CD4-positive, alpha-beta T cell treated with Interleukin-15 for 4 hours (primary cell): ENCODE data around the gene ANTXR1.

Experiments
- DNase-seq: peaks from one replicate; pipeline ENCODE4 v3.0.0-alpha.2; 2020; ENCODE audit warnings: low spot score

Gene ANTXR1

GRCh38 chr2:69073928-69074570, 61.1 kb downstream of the ANTXR1 start:
- no peak for DNase-seq

- DNase-seq = no peak
Observed at GRCh38 chr2:69074918-69075317, 61.9 kb downstream of the ANTXR1 start.

- DNase-seq = no peak
Observed at GRCh38 chr2:69075486-69075885, 62.5 kb downstream of the ANTXR1 start.

- DNase-seq = no peak
Observed at GRCh38 chr2:69076601-69077000, 63.6 kb downstream of the ANTXR1 start.

- no peak for DNase-seq
Observed at GRCh38 chr2:69077252-69077950, 64.4 kb downstream of the ANTXR1 start.

DNA sequence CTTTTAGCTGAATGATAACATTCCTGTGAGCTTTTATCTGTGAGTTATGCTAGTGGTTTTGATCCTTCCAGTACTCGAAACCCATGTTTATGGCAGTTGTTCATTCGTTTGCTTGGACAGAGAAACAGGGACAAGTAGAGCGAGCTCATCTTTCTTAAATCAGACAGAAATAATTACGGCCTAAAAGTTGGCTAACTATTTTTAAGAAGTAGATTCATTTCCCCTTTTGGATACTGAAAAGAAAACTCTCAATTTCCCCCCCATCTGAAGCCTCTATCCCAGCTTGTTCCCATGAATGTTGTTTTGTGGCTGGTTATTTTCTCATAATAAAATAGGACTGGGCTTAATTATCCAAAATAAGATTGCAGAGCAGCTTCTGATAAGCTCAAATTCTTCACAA, 67.1 kb downstream of the ANTXR1 start:
- DNase-seq = no peak

DNA sequence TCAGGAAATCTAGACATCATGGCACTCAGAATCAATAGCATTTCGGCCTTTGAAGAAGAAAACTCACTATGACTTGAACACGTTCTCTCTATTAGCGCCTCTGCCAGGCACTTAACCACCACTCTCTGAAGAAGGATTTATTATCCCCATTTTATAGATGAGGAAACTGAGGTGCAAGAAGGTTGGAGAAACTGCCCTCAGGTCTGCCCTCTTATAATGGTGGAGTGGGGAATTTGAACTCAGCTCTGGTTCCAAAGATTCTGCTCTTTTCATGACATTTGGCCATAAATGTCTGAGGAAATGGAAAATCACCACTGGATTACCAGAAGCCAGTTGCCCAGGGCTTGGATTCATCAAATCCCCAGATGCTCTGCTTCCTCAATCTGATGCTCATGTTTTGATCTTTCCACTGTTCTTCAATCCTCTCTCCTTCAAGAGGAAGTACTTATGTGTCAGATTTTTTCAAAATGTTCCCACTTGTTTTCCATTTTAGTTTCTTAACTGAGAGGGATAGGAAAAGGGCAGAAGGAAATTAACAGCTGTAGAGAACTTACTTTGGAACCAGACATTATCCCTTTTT, 68.1 kb downstream of the ANTXR1 start:
- no peak for DNase-seq

DNA sequence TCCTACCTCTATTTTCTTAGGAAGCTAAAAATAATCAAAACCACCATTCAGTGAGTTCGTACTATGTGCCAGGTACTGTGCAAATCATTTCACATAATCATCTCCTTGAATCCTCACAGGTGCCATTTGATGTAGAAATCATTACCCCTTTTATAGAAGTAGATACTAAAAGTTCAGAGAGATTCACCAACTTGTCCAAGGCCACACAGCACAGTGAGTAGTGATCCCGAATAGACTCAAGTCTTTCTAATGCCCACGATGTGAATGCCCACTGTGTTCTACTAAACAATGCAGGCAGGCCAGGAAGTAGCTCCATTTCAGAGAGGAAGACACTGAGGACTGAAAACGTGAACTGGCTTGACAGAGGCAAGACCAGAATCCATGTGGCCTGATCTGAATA, 68.8 kb downstream of the ANTXR1 start:
- no peak for DNase-seq

DNA sequence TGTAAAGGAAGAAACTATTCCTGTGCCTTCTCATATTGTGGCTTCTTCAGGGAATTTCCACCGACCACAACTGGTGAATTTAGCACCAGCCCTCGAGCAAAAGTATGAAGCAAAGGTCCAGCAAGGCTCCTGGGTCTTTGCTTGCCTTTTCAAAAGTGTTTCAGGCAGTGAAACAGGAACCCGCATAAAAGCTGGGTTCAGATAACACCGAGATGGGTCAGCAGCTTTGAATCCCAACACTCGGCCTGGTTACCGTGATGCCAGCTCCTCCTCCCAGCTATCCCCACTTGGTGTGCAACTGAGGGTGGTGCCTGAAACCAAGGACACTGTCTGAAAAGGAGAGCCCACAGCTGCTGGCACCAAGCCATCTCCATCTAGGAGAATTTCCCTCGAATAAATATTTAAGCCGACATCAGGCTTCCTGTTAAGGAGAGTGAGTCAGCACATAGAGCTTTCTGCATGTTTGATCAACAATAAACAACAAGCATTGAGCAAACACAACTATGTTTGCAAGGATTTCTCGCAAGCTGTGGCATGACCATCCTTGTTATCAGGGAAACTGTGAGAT, 69.5 kb downstream of the ANTXR1 start:
- DNase-seq = no peak

DNA sequence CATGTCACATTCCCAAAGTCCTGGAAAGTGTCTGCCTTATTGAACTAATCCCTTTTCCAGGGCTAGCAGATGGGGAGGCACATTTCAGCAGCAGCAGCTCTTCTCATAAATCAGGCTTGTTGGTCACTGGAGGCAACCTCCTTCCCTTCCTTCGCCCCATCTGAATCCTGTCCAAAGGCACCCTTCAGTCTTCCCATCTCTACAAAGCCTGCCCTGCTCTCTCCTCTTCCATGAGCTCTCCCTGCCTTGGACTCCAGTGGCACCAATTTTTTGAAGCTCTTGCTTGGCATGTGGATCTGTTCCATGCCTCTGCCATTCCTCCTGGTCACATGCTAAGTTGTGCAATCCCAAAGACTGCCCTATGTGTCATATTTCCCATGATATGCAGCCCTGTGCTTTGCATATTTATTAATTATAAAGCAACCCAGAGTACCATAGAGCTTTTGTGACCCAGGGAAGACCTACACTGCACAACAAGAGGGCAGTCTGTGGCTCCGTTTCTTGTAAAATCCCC, 70.3 kb downstream of the ANTXR1 start:
- DNase-seq = no peak

DNA sequence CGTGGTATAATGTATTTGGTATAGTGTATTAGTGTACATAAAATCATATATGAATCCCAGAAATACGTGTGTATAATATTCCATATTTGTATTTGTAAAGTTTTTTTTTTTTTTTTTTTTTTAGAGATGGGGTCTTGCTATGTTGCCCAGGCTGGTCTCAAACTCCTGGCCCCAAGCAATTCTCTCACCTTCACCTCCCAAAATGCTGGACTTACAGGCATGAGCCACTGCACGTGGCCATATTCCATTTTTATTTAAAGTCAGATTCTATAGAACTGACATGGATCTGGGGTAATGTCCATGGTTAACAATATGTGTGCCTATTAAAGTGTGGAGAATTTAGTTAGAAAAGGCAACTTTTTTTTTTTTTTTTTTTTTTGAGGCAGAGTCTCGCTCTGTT, 71.5 kb downstream of the ANTXR1 start:
- DNase-seq = no peak

- no peak for DNase-seq
Observed at GRCh38 chr2:69086466-69086865, 73.5 kb downstream of the ANTXR1 start.

DNA sequence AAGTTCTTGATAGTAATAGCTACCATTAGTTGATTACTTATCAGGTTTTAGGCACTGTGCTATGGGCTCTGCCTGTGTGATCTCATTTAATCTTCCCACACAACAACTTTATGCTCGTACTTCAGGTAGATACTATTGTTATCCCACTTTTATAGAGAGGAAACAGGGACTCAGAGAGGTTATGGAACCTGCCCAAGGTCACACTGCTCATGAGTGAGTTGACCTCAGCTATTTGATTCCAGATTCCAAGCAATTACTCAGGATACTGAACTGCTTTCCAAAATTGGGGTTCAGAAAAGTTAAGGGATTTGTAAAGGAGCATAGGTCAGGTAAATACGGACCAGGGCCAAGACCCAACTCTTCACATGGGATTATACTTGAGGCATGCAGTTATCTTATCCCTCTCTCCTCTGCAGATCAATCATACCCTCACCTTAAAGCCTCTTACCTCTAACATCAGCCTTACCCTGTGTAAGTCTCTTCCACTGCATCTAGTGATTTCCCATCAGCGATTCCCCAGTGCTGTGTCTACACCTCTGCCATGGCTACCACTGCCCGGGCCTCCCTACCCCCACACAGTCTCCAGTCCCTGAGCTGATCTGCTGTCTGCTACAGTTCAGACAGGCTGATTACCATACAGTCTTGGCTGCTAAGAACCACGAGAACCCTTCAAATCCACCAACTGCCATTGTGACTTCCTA, 74.4 kb downstream of the ANTXR1 start:
- no peak for DNase-seq

DNA sequence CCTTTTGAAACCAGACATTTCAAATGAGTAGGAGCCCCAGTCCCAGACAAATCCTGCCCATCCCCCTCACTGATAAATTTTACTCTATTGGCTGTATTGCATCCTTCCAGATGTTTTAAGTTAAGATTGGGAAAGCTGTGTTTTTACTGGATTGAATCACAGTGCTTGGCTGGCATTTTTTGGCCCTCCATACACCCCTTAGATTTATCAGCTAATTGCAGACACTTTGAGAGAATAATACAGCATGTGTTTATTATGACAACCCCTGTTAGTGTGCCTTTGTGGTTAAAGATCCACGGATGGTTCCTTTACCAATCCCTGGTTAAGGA, 74.9 kb downstream of the ANTXR1 start:
- no peak for DNase-seq

DNA sequence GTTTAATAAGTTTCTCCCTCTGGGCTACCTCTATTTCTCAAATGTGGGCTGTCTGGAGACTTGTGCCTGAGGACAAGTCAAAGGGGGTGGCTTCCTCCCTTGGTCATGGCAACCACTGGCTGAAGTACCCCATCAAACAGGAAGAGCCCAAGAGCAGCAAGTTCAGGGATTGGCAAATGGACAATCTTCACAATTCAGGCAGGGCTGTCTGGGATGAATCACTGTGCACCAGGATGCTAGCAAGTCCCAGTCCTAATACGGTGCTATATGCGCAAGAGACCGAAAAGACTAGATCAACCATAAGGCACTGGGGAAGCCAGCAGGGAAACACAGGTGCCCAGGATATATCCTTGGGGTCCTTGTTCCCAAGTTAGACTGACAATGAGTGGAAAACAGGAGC, 75.5 kb downstream of the ANTXR1 start:
- DNase-seq = no peak

DNA sequence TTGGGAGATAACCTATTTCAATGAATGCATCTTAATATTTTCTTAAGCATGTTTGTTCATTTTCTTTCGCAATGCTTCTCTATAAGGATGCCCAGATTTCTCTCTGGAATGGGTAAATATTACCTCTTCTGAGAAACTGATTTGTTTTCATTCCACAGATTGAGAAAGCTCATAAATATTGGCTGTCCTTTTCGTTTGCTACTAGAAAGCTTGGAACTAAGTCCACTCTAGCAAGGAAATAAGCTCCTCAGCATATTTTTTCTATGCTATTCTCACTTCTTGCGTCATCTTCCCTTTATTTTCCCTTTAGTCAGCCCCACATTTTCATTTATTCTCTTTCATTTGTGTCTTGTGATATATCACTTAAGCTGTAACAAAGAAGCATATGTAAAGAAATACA, 76.3 kb downstream of the ANTXR1 start:
- DNase-seq = no peak

DNA sequence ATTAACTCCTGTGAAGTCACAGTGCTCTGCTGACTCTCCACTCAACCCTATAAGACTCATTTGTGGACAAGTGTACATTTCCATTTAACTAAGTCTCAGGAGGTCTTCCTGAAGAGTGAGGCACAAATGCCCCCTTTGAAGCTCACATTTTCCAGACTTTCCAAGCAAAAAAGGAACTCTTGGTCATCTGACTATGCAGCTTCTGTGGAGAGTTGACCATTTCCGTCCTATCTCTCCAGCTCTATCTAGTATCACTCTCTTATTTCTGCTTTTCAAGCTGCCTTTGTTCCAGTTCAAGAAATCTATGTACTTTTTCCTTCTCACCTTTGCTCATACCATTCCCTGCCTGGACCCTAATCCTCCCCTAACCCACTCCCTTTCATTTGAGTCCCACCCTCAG, 77.0 kb downstream of the ANTXR1 start:
- DNase-seq = no peak

- no peak for DNase-seq
Observed at GRCh38 chr2:69090820-69091219, 77.8 kb downstream of the ANTXR1 start.

DNA sequence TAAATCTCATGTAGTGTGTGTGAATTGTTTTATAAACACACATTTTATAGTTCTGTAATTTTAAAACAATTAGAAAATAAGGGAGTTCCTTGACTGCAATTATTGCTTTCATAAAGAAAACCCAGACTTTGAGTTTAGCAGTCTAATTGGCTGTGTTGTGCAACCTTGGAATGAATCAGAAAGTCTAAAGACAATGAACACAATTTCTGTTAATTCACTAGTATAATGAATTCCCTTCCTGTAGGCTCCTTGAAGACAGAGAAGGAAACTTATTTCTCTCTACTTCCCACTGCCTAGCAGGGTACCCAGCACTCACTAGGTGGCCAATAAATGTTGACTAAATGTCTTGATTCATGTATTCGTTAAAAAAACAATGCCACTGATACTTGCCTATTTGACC, 79.9 kb downstream of the ANTXR1 start:
- no peak for DNase-seq

GRCh38 chr2:69095305-69095704, 82.3 kb downstream of the ANTXR1 start:
- DNase-seq = no peak

GRCh38 chr2:69096326-69097095, 83.5 kb downstream of the ANTXR1 start:
- DNase-seq = no peak

- no peak for DNase-seq
Observed at GRCh38 chr2:69097148-69097610, 84.2 kb downstream of the ANTXR1 start.
